ENCODE results near the gene ZNF827.

The ZNF827 gene

GRCh38 chr4:145937971-145938611 lies 532 bp downstream of the ZNF827 start (continued):
- TF ChIP-seq, protein P1, sequence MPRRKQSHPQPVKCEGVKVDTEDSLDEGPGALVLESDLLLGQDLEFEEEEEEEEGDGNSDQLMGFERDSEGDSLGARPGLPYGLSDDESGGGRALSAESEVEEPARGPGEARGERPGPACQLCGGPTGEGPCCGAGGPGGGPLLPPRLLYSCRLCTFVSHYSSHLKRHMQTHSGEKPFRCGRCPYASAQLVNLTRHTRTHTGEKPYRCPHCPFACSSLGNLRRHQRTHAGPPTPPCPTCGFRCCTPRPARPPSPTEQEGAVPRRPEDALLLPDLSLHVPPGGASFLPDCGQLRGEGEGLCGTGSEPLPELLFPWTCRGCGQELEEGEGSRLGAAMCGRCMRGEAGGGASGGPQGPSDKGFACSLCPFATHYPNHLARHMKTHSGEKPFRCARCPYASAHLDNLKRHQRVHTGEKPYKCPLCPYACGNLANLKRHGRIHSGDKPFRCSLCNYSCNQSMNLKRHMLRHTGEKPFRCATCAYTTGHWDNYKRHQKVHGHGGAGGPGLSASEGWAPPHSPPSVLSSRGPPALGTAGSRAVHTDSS (tag by site-specific recombination; IDR thresholded peaks at IDR 0.05) = no peak
- TF ChIP-seq HOXD13 (CRISPR knock-in tag; IDR thresholded peaks at IDR 0.05; ENCODE audit: borderline replicate concordance) (no peak), ZNF248 (tag by site-specific recombination; IDR thresholded peaks at IDR 0.05) (no peak), YY2 (tag by site-specific recombination; IDR thresholded peaks at IDR 0.05) (no peak), ZNF2 (tag by site-specific recombination; IDR thresholded peaks at IDR 0.05) (no peak), AEBP2 (tag by site-specific recombination; IDR thresholded peaks at IDR 0.05; ENCODE audit: borderline replicate concordance) (no peak), ZEB2 (tag by site-specific recombination; IDR thresholded peaks at IDR 0.05) (no peak), ZNF596 (tag by site-specific recombination; IDR thresholded peaks at IDR 0.05) (peak; percentile 43), SP3 (tag by site-specific recombination; IDR thresholded peaks at IDR 0.05) (peak; percentile 53), ZNF529 (tag by site-specific recombination; IDR thresholded peaks at IDR 0.05; ENCODE audit: insufficient replicate concordance) (no peak)
- TF ChIP-seq, protein P2, sequence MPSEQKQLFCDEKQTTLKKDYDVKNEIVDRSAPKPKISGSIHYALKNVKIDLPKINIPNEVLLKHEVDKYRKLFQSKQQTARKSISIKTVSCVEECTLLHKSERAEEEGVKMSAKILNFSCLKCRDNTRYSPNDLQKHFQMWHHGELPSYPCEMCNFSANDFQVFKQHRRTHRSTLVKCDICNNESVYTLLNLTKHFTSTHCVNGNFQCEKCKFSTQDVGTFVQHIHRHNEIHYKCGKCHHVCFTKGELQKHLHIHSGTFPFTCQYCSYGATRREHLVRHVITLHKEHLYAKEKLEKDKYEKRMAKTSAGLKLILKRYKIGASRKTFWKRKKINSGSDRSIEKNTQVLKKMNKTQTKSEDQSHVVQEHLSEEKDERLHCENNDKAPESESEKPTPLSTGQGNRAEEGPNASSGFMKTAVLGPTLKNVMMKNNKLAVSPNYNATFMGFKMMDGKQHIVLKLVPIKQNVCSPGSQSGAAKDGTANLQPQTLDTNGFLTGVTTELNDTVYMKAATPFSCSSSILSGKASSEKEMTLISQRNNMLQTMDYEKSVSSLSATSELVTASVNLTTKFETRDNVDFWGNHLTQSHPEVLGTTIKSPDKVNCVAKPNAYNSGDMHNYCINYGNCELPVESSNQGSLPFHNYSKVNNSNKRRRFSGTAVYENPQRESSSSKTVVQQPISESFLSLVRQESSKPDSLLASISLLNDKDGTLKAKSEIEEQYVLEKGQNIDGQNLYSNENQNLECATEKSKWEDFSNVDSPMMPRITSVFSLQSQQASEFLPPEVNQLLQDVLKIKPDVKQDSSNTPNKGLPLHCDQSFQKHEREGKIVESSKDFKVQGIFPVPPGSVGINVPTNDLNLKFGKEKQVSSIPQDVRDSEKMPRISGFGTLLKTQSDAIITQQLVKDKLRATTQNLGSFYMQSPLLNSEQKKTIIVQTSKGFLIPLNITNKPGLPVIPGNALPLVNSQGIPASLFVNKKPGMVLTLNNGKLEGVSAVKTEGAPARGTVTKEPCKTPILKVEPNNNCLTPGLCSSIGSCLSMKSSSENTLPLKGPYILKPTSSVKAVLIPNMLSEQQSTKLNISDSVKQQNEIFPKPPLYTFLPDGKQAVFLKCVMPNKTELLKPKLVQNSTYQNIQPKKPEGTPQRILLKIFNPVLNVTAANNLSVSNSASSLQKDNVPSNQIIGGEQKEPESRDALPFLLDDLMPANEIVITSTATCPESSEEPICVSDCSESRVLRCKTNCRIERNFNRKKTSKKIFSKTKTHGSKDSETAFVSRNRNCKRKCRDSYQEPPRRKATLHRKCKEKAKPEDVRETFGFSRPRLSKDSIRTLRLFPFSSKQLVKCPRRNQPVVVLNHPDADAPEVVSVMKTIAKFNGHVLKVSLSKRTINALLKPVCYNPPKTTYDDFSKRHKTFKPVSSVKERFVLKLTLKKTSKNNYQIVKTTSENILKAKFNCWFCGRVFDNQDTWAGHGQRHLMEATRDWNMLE (tag by site-specific recombination; conservative IDR thresholded peaks at IDR 0.05; ENCODE audit: low read depth) = no peak
- TF ChIP-seq, protein P3, sequence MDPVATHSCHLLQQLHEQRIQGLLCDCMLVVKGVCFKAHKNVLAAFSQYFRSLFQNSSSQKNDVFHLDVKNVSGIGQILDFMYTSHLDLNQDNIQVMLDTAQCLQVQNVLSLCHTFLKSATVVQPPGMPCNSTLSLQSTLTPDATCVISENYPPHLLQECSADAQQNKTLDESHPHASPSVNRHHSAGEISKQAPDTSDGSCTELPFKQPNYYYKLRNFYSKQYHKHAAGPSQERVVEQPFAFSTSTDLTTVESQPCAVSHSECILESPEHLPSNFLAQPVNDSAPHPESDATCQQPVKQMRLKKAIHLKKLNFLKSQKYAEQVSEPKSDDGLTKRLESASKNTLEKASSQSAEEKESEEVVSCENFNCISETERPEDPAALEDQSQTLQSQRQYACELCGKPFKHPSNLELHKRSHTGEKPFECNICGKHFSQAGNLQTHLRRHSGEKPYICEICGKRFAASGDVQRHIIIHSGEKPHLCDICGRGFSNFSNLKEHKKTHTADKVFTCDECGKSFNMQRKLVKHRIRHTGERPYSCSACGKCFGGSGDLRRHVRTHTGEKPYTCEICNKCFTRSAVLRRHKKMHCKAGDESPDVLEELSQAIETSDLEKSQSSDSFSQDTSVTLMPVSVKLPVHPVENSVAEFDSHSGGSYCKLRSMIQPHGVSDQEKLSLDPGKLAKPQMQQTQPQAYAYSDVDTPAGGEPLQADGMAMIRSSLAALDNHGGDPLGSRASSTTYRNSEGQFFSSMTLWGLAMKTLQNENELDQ (tag by site-specific recombination; IDR thresholded peaks at IDR 0.05; ENCODE audit: low read depth) = no peak

- peaks cover 7% of the 10 kb centered on the region for H3K4me1 ChIP-seq (ENCODE audit: control insufficient read depth, insufficient read depth, low read length)
- CTCF ChIA-PET = no interaction called here
- TF ChIP-seq ZNF544 (tag by site-specific recombination; IDR thresholded peaks at IDR 0.05) = no peak
- TF ChIP-seq ZFHX2 (tag by site-specific recombination; conservative IDR thresholded peaks at IDR 0.05) = 0 out of 2 replicates have a peak, but pooled peaks have one; percentile 6
- TF ChIP-seq, protein P4, sequence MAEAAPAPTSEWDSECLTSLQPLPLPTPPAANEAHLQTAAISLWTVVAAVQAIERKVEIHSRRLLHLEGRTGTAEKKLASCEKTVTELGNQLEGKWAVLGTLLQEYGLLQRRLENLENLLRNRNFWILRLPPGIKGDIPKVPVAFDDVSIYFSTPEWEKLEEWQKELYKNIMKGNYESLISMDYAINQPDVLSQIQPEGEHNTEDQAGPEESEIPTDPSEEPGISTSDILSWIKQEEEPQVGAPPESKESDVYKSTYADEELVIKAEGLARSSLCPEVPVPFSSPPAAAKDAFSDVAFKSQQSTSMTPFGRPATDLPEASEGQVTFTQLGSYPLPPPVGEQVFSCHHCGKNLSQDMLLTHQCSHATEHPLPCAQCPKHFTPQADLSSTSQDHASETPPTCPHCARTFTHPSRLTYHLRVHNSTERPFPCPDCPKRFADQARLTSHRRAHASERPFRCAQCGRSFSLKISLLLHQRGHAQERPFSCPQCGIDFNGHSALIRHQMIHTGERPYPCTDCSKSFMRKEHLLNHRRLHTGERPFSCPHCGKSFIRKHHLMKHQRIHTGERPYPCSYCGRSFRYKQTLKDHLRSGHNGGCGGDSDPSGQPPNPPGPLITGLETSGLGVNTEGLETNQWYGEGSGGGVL (tag by site-specific recombination; IDR thresholded peaks at IDR 0.05) = peak; percentile 89
- peak; percentile 33 for TF ChIP-seq GLIS1 (tag by site-specific recombination; IDR thresholded peaks at IDR 0.05)
- TF ChIP-seq, protein P5, sequence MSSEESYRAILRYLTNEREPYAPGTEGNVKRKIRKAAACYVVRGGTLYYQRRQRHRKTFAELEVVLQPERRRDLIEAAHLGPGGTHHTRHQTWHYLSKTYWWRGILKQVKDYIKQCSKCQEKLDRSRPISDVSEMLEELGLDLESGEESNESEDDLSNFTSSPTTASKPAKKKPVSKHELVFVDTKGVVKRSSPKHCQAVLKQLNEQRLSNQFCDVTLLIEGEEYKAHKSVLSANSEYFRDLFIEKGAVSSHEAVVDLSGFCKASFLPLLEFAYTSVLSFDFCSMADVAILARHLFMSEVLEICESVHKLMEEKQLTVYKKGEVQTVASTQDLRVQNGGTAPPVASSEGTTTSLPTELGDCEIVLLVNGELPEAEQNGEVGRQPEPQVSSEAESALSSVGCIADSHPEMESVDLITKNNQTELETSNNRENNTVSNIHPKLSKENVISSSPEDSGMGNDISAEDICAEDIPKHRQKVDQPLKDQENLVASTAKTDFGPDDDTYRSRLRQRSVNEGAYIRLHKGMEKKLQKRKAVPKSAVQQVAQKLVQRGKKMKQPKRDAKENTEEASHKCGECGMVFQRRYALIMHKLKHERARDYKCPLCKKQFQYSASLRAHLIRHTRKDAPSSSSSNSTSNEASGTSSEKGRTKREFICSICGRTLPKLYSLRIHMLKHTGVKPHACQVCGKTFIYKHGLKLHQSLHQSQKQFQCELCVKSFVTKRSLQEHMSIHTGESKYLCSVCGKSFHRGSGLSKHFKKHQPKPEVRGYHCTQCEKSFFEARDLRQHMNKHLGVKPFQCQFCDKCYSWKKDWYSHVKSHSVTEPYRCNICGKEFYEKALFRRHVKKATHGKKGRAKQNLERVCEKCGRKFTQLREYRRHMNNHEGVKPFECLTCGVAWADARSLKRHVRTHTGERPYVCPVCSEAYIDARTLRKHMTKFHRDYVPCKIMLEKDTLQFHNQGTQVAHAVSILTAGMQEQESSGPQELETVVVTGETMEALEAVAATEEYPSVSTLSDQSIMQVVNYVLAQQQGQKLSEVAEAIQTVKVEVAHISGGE (tag by site-specific recombination; conservative IDR thresholded peaks at IDR 0.05; ENCODE audit: low read depth) = peak; percentile 53
- peak; percentile 12; the same call in 1 of the 2 replicates for TF ChIP-seq KLF16 (tag by site-specific recombination; IDR thresholded peaks at IDR 0.05)
These were observed 1.4 kb downstream of the ZNF827 start for GRCh38 chr4:145936997-145937901.

More at GRCh38 chr4:145936997-145937901, 1.4 kb downstream of the ZNF827 start:
- Histone ChIP-seq H3K4me3 (ENCODE audit: low read depth, low read length) (peak overlapping the region; percentile 67), H3K9me3 (ENCODE audit: control insufficient read depth, insufficient read depth, low read depth, low read length) (no peaks in the 10 kb centered on the region), H3K36me3 (ENCODE audit: control insufficient read depth in 2 of 2, insufficient read depth in 1 of 2, low read length in 2 of 2) (no peaks in the 10 kb centered on the region), H3K27ac (ENCODE audit: extremely low read depth, low read depth, low read length) (peak overlapping the region; percentile 98)
- POLR2A ChIA-PET = interaction anchor here (0.6 to 0.9 kb wide), 6 partner anchors 58 to 1697 kb away, joined by 3 to 8 read pairs (median 6); no protein-coding TSS in a partner anchor

Measured in HEK293 (cell line).